A549 (cell line): ENCODE results near the gene SUSD3. TPM values are rescaled to one million over a fixed set of nuclear protein-coding genes. Genes with fewer than 3 reads are reported as not detected.

Source experiments
- ATAC-seq, 2 experiments: fragments of 200-7000 bp in 1 of 2; fragments of >200 bp in 1 of 2; cut with Nextera tagmentation in 1 of 2; cut with Tn5 transposase in 1 of 2; 3 replicates each; pipeline versions ENCODE4 v1.8.0 to v1.9.1; 2018 to 2020; ENCODE audit warnings: mild to moderate bottlenecking in 1 of 2, moderate library complexity in 1 of 2
- CTCF ChIA-PET: fragments of 300-600 bp; sonication (Branson Sonifier 250); formaldehyde crosslinking; extraction: SDS; loops from one replicate; lab custom pipeline; 2021; ENCODE audit warnings: antibody characterized with exemption, inconsistent platforms; lab: Yijun Ruan, JAX
- POLR2A ChIA-PET: fragments of 350-600 bp; formaldehyde crosslinking; extraction: SDS; loops from one replicate; lab custom pipeline; 2021; ENCODE audit warnings: antibody characterized with exemption, inconsistent platforms; lab: Yijun Ruan, JAX
- DNase-seq, 2 experiments: peaks; one replicate each; pipeline versions ENCODE4 v3.0.0 to v3.0.0-alpha.2; 2011 to 2016; ENCODE audit warnings: low read depth in 1 of 2, low spot score in 1 of 2
- FAIRE-seq: peaks from 2 replicates; lab custom pipeline; 2011; peaks lifted over from hg19 to GRCh38; lab: Jason Lieb, UNC
- H3K27ac ChIP-seq, 2 experiments: fragments of >200 bp; sonication (Bioruptor Twin); formaldehyde crosslinking; 3 replicates each; pipeline ENCODE4 v1.5.1; 2016 to 2017
- H3K4me1 ChIP-seq: fragments of >200 bp; sonication (Bioruptor Twin); formaldehyde crosslinking; 3 replicates; pipeline ENCODE4 v1.6.1; 2016
- H3K4me2 ChIP-seq: fragments of >200 bp; sonication (Bioruptor Twin); formaldehyde crosslinking; 3 replicates; pipeline ENCODE4 v1.6.1; 2016
- H3K4me3 ChIP-seq: fragments of >200 bp; sonication (Bioruptor Twin); formaldehyde crosslinking; 3 replicates; pipeline ENCODE4 v1.5.1; 2016
- H3K9me3 ChIP-seq: fragments of >200 bp; sonication (Bioruptor Twin); formaldehyde crosslinking; 3 replicates; pipeline ENCODE4 v1.6.1; 2016
- ATOH8 ChIP-seq: fragments of 250-450 bp; sonication (Bioruptor Pico); IDR thresholded peaks from 2 replicates; pipeline ENCODE4 v1.5.0; 2020; ENCODE audit warnings: low read depth, mild to moderate bottlenecking, moderate library complexity
- BCL3 ChIP-seq: fragments of >200 bp; sonication (Bioruptor Twin); formaldehyde crosslinking; IDR thresholded peaks from 3 replicates; pipeline ENCODE4 v1.6.1; 2016
- BHLHE40 ChIP-seq: IDR thresholded peaks from 2 replicates; pipeline ENCODE4 v1.6.1; 2012; ENCODE audit warnings: low read depth, low read length, inconsistent platforms
- CEBPB ChIP-seq, 2 experiments: fragments of >200 bp in 1 of 2; sonication (Bioruptor Twin) in 1 of 2; formaldehyde crosslinking in 1 of 2; IDR thresholded peaks; 2 replicates each; pipeline ENCODE4 v1.6.1; 2012 to 2016
- CHD4 ChIP-seq: fragments of 200-600 bp; sonication (generic); IDR thresholded peaks from 2 replicates; pipeline ENCODE4 v1.6.1; 2016; ENCODE audit warnings: antibody characterized with exemption, mild to moderate bottlenecking, borderline replicate concordance
- CTCF ChIP-seq: fragments of >200 bp; sonication (Bioruptor Twin); formaldehyde crosslinking; IDR thresholded peaks from 3 replicates; pipeline ENCODE4 v1.5.1; 2016
- E2F6 ChIP-seq: IDR thresholded peaks from 2 replicates; pipeline ENCODE4 v1.6.1; 2012; ENCODE audit warnings: low read depth, borderline replicate concordance
- EHF ChIP-seq: fragments of 250-450 bp; sonication (Bioruptor Pico); IDR thresholded peaks from 2 replicates; pipeline ENCODE4 v1.5.0; 2020; ENCODE audit warnings: mild to moderate bottlenecking
- EHMT2 ChIP-seq: fragments of 200-600 bp; sonication (generic); IDR thresholded peaks from 2 replicates; pipeline ENCODE4 v1.6.1; 2016; ENCODE audit warnings: antibody characterized with exemption, low read depth, mild to moderate bottlenecking, moderate library complexity
- ESRRA ChIP-seq: fragments of 150-350 bp; IDR thresholded peaks from 2 replicates; pipeline ENCODE4 v1.6.1; 2014; ENCODE audit warnings: mild to moderate bottlenecking, low read length, borderline replicate concordance
- FOSB ChIP-seq: fragments of 250-450 bp; sonication (Bioruptor Pico); IDR thresholded peaks from 2 replicates; pipeline ENCODE4 v1.5.0; 2020; ENCODE audit warnings: mild to moderate bottlenecking, moderate library complexity
- GATA3 ChIP-seq: IDR thresholded peaks from 2 replicates; pipeline ENCODE4 v1.6.1; 2012; ENCODE audit warnings: borderline replicate concordance
- HDAC2 ChIP-seq: fragments of 200-600 bp; sonication (generic); IDR thresholded peaks from 2 replicates; pipeline ENCODE4 v1.6.1; 2016
- HES2 ChIP-seq: fragments of >200 bp; sonication (Bioruptor Twin); formaldehyde crosslinking; IDR thresholded peaks from 2 replicates; pipeline ENCODE4 v1.6.1; 2016
- HOXA7 ChIP-seq: fragments of 250-450 bp; sonication (Bioruptor Pico); IDR thresholded peaks from 2 replicates; pipeline ENCODE4 v1.5.0; 2020; ENCODE audit warnings: mild to moderate bottlenecking, moderate library complexity
- HOXB13 ChIP-seq: fragments of 250-450 bp; sonication (Bioruptor Pico); IDR thresholded peaks from 2 replicates; pipeline ENCODE4 v1.5.0; 2020; ENCODE audit warnings: low read depth, mild to moderate bottlenecking, moderate library complexity
- HOXB5 ChIP-seq: fragments of 250-450 bp; sonication (Bioruptor Pico); IDR thresholded peaks from 2 replicates; pipeline ENCODE4 v1.5.0; 2020; ENCODE audit warnings: mild to moderate bottlenecking, moderate library complexity
- JUNB ChIP-seq: fragments of >200 bp; sonication (Bioruptor Twin); formaldehyde crosslinking; IDR thresholded peaks from 2 replicates; pipeline ENCODE4 v1.6.1; 2016
- MAFK ChIP-seq: fragments of 450-650 bp; IDR thresholded peaks from 2 replicates; pipeline ENCODE4 v1.6.1; 2014; ENCODE audit not compliant: partially characterized antibody
- MAZ ChIP-seq: fragments of 150-350 bp; IDR thresholded peaks from 2 replicates; pipeline ENCODE4 v1.6.1; 2014; ENCODE audit warnings: antibody characterized with exemption, low read depth, low read length, borderline replicate concordance
- MYC ChIP-seq: IDR thresholded peaks from 2 replicates; pipeline ENCODE4 v1.6.1; 2012; ENCODE audit warnings: mild to moderate bottlenecking, inconsistent platforms, low read length, improper control_type of control experiment, borderline replicate concordance
- PBX3 ChIP-seq: IDR thresholded peaks from 2 replicates; pipeline ENCODE4 v1.6.1; 2012
- PHF8 ChIP-seq: fragments of 200-600 bp; sonication (generic); IDR thresholded peaks from 2 replicates; pipeline ENCODE4 v1.6.1; 2016; ENCODE audit warnings: low read depth, mild to moderate bottlenecking, antibody characterized with exemption, moderate library complexity, borderline replicate concordance
- RARB ChIP-seq: fragments of 250-450 bp; sonication (Bioruptor Pico); IDR thresholded peaks from 2 replicates; pipeline ENCODE4 v1.8.0; 2021; ENCODE audit warnings: mild to moderate bottlenecking, moderate library complexity
- SMC3 ChIP-seq: fragments of >200 bp; sonication (Bioruptor Twin); formaldehyde crosslinking; IDR thresholded peaks from 3 replicates; pipeline ENCODE4 v1.6.1; 2018; ENCODE audit warnings: inconsistent platforms
- ZC3H11A ChIP-seq: fragments of 450-650 bp; IDR thresholded peaks from 2 replicates; pipeline ENCODE4 v1.6.1; 2014; ENCODE audit warnings: antibody characterized with exemption, mild to moderate bottlenecking
- ZNF302 ChIP-seq: fragments of 250-450 bp; sonication (Bioruptor Pico); IDR thresholded peaks from 2 replicates; pipeline ENCODE4 v1.9.0; 2021; ENCODE audit warnings: inconsistent platforms, mild to moderate bottlenecking, moderate library complexity
- ZSCAN20 ChIP-seq: fragments of 250-450 bp; sonication (Bioruptor Pico); IDR thresholded peaks from 2 replicates; pipeline ENCODE4 v1.8.0; 2022; ENCODE audit warnings: mild to moderate bottlenecking, moderate library complexity
- WGBS: methylation state at CpG from one replicate; pipeline ENCODE4 v1.1.6; 2017; ENCODE audit errors: missing lambda C conversion rate; 5-methylcytosine and 5-hydroxymethylcytosine counted together
- polyA minus RNA-seq: library from RNA; depleted of rRNA, polyadenylated mRNA; stranded (reverse); fragments of >200 nt; gene quantifications from 2 replicates; pipeline ENCODE4 v1.2.3, GENCODE V29; 2011; rRNA and poly(A)+ RNA removed
- polyA plus RNA-seq, 4 experiments: library from polyadenylated mRNA; depleted of rRNA in 3 of 4; stranded (reverse); fragments of >200 nt; fragmentation: RNase III in 1 of 4; extraction: RNeasy Plus Mini Kit Qiagen cat#74134 plus additional on column Dnase treatment in 1 of 4; gene quantifications; 2 replicates in 3 of 4; 3 replicates in 1 of 4; pipeline ENCODE4 v1.2.3, GENCODE V29; 2011 to 2017

SUSD3 gene
- polyA plus RNA-seq (2011; rRNA removed) (0.27 and 0.66 TPM in 2 replicates), polyA plus RNA-seq (2017; fragmentation: RNase III; extraction: RNeasy Plus Mini Kit Qiagen cat#74134 plus additional on column Dnase treatment) (0.34 to 0.46 TPM (median 0.42 TPM) in 3 replicates), polyA minus RNA-seq (0.25 TPM in 1 of 2 replicates, not detected in the other)
- 1.3 and 1.9 TPM in 2 replicates for polyA plus RNA-seq (2012; cell fraction: cytosol; rRNA removed)
- 1.7 TPM in 2 replicates for polyA plus RNA-seq (2012; cell fraction: nucleus; rRNA removed)

GRCh38 chr9:93058355-93059010 lies at the start of gene SUSD3:
Gene SUSD3 (plus strand): TSS chr9:93058701. CDS start chr9:93058743, 42 bp downstream.
- FAIRE-seq: no peak
- ChIA-PET POLR2A (no interaction called here), CTCF (no interaction called here)
- Histone ChIP-seq H3K4me1 (peaks cover 18% of the 10 kb centered on the region), H3K4me3 (peak within 1 kb of the TSS; percentile 52), H3K4me2 (peak within 1 kb of the TSS; percentile 91), H3K27ac (peak within 1 kb of the TSS; percentile 40 to 75; a peak in 5 of 6 replicates), H3K9me3 (no peaks in the 10 kb centered on the region)
- DNase-seq: peak in 1 of 2 experiments; percentile 24
- WGBS: 39% methylated on average over 9 of the region's 55 CpGs
- peak; percentile 15 to 58; a peak in 4 of 6 replicates for ATAC-seq
- no peak for TF ChIP-seq HDAC2

- ChIA-PET POLR2A (no interaction called here), CTCF (interaction anchor here (0.7 to 1.2 kb wide), 5 partner anchors 32 to 362 kb away, joined by 3 to 4 read pairs (median 3); no protein-coding TSS in a partner anchor)
Observed at GRCh38 chr9:93009337-93010015, 49.0 kb upstream of the SUSD3 start.

GRCh38 chr9:93010056-93010455 lies 48.4 kb upstream of the SUSD3 start:
- Histone ChIP-seq H3K4me3 (no peak overlapping the region), H3K4me2 (no peak overlapping the region), H3K9me3 (no peaks in the 10 kb centered on the region), H3K27ac (no peak overlapping the region), H3K4me1 (no peaks in the 10 kb centered on the region)
- CTCF ChIA-PET: interaction anchor here (0.8 to 1.2 kb wide), 4 partner anchors 31 to 295 kb away, joined by 3 to 4 read pairs (median 4); no protein-coding TSS in a partner anchor
- FAIRE-seq: no peak
- DNase-seq: no peak
- POLR2A ChIA-PET: no interaction called here
- WGBS: 67% methylated on average over 12 of the region's 13 CpGs
- no peak for ATAC-seq
- TF ChIP-seq PBX3 (no peak), RARB (CRISPR knock-in tag) (no peak), HOXB5 (no peak), FOSB (CRISPR knock-in tag) (no peak), EHMT2 (no peak), PHF8 (no peak), CTCF (no peak), BHLHE40 (no peak), ATOH8 (CRISPR knock-in tag) (no peak), EHF (CRISPR knock-in tag) (no peak), E2F6 (no peak), CEBPB (IDR thresholded peaks at IDR 0.05) (no peak), HES2 (no peak), MYC (no peak), JUNB (no peak), MAZ (no peak), ZNF302 (CRISPR knock-in tag) (no peak)
- TF ChIP-seq, all 56 proteins: peak for 0

More at GRCh38 chr9:93009337-93010015, 49.0 kb upstream of the SUSD3 start:
- TF ChIP-seq BCL3 (no peak), ZC3H11A (no peak), EHMT2 (no peak), SMC3 (no peak), MAFK (no peak), GATA3 (no peak), ZNF302 (CRISPR knock-in tag) (no peak), CHD4 (no peak), ESRRA (no peak), HOXB13 (CRISPR knock-in tag) (no peak), HOXA7 (CRISPR knock-in tag) (no peak), ZSCAN20 (CRISPR knock-in tag) (no peak)
- TF ChIP-seq, all 56 proteins: peak for 0
- Histone ChIP-seq H3K9me3 (no peaks in the 10 kb centered on the region), H3K4me1 (no peaks in the 10 kb centered on the region), H3K4me3 (no peak overlapping the region), H3K4me2 (no peak overlapping the region), H3K27ac (no peak overlapping the region)
- FAIRE-seq (no peak), ATAC-seq (no peak), DNase-seq (no peak)
- 62% methylated on average over 21 of the region's 21 CpGs for WGBS
